CD4-positive, alpha-beta T cell (primary cell): Measurements from ENCODE around the gene TERF2IP. TPM values are rescaled to one million over a fixed set of nuclear protein-coding genes. Genes with fewer than 3 reads are reported as not detected.
A peak's percentile ranks its signal among the peaks of the same experiment; 100 is the strongest.

ENCODE experiments used
- ATAC-seq: fragments of 200-7000 bp; cut with Tn5 transposase; one replicate; pipeline ENCODE4 v1.10.0; 2022; ENCODE audit warnings: mild to moderate bottlenecking; ENCODE audit not compliant: poor library complexity
- CTCF ChIA-PET: fragments of 350-600 bp; sonication (Branson Sonifier 250); formaldehyde crosslinking; loops from one replicate; lab custom pipeline; 2021; ENCODE audit warnings: antibody characterized with exemption, inconsistent platforms; lab: Charles Lee
- POLR2A ChIA-PET: fragments of 350-600 bp; sonication (Branson Sonifier 250); formaldehyde crosslinking; loops from one replicate; lab custom pipeline; 2021; ENCODE audit warnings: antibody characterized with exemption, inconsistent platforms; lab: Charles Lee
- DNase-seq, 14 experiments: peaks; one replicate each; pipeline ENCODE4 v3.0.0-alpha.2; 2013 to 2020; ENCODE audit warnings: mixed read lengths in 2 of 14
- H3K27ac ChIP-seq, 2 donors: one replicate each; pipeline versions ENCODE4 v1.5.1 to v1.7.0; 2013; ENCODE audit warnings: low read length in 2 of 2, low read depth in 1 of 2, mild to moderate bottlenecking in 1 of 2
- H3K27me3 ChIP-seq, 2 experiments: 1 replicate in 1 of 2; 2 replicates in 1 of 2; pipeline versions ENCODE4 v1.6.1 to v1.7.0; 2013; ENCODE audit warnings: low read length in 2 of 2, control low read depth in 1 of 2, mild to moderate bottlenecking in 1 of 2, moderate library complexity in 1 of 2; ENCODE audit not compliant: insufficient read depth in 2 of 2, control insufficient read depth in 1 of 2
- H3K36me3 ChIP-seq: one replicate; pipeline ENCODE4 v1.6.1; 2013; ENCODE audit warnings: low read length, control low read depth; ENCODE audit not compliant: insufficient read depth
- H3K4me1 ChIP-seq: one replicate; pipeline ENCODE4 v1.6.1; 2013; ENCODE audit warnings: low read length, control low read depth; ENCODE audit not compliant: insufficient read depth
- H3K4me3 ChIP-seq: one replicate; pipeline ENCODE4 v1.5.1; 2013; ENCODE audit warnings: mild to moderate bottlenecking, low read length, moderate library complexity
- H3K9me3 ChIP-seq, 2 experiments: 1 replicate in 1 of 2; 2 replicates in 1 of 2; pipeline versions ENCODE4 v1.6.1 to v1.7.0; 2013; ENCODE audit warnings: low read length in 2 of 2, mild to moderate bottlenecking in 2 of 2, control low read depth in 1 of 2, moderate library complexity in 1 of 2; ENCODE audit not compliant: control insufficient read depth in 1 of 2, insufficient read depth in 1 of 2
- H3K27ac Mint-ChIP-seq: one replicate; pipeline ENCODE4 v1.8.0; 2020; ENCODE audit warnings: mixed read lengths
- H3K27me3 Mint-ChIP-seq: one replicate; pipeline ENCODE4 v1.8.0; 2021; ENCODE audit warnings: mixed read lengths
- H3K36me3 Mint-ChIP-seq: one replicate; pipeline ENCODE4 v1.8.0; 2021; ENCODE audit warnings: low read depth, mixed read lengths
- H3K4me1 Mint-ChIP-seq: one replicate; pipeline ENCODE4 v1.8.0; 2021; ENCODE audit warnings: low read depth, mixed read lengths
- H3K4me3 Mint-ChIP-seq: one replicate; pipeline ENCODE4 v1.8.0; 2020; ENCODE audit warnings: mild to moderate bottlenecking, mixed read lengths
- H3K9me3 Mint-ChIP-seq: one replicate; pipeline ENCODE4 v1.8.0; 2020; ENCODE audit warnings: mixed read lengths
- intact Hi-C, 2 experiments: fragments of 100-400 bp; cut with DNase I in 1 of 2; cut with micrococcal nuclease in 1 of 2; formaldehyde crosslinking; loops; one replicate each; pipeline versions ENCODE4 v1.15.1 to v1.9.0; 2023 to 2025; cut with DNase I, micrococcal nuclease
- total RNA-seq, 174 experiments: library from RNA in 2 of 174; stranded (reverse) in 2 of 174; gene quantifications; one replicate each; pipeline ENCODE4 v1.2.3 and lab custom pipeline; 2021 to 2026
- TF ChIP-seq, protein P1 (sequence below): fragments of 200-600 bp; IDR thresholded peaks from one replicate; pipeline ENCODE4 v1.8.0; 2022; ENCODE audit warnings: antibody characterized with exemption, mild to moderate bottlenecking

TERF2IP gene
- total RNA-seq, 2 experiments from 2014 or later, result 122 to 124 TPM

DNA sequence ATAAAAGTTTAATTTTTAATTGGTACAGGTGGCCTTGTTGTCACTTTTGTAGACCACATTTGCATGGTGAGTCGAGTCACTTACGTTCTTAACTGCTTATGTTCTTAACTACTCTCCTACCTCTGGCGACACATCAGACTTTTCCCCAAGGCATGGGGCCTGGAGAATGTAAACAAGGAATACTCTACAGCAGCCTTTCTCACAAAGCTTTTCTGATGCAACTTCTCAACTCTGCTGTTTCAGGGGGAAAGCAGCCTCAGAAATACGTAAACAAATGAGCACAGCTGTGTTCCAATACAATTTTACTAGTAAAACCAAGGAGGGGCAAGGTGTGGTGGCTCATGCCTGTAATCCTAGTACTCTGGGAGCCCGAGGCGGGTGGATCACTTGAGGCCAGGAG lies 7.0 kb upstream of the TERF2IP start:
- Histone ChIP-seq H3K4me1 (peaks cover 20% of the 10 kb centered on the region), H3K9me3 (no peaks in the 10 kb centered on the region), H3K4me3 (no peak overlapping the region), H3K27ac (no peak overlapping the region), H3K27me3 (no peaks in the 10 kb centered on the region), H3K36me3 (peaks cover 85% of the 10 kb centered on the region)
- no peak overlapping the region for H3K4me3 Mint-ChIP-seq
- intact Hi-C loops, result loop anchor here in 1 of 2 experiments (10.0 kb wide), 1 partner anchor 976 kb away; the partner anchor contains the start of gene RFWD3
- POLR2A ChIA-PET, result interaction anchor here (1.3 kb wide), 1 partner anchor 10 kb away, joined by 4 read pairs; no protein-coding TSS in a partner anchor
- CTCF ChIA-PET, result no interaction called here
- no peaks in the 10 kb centered on the region for H3K9me3 Mint-ChIP-seq
- DNase-seq, result no peak
- H3K27ac Mint-ChIP-seq, result no peak overlapping the region
- H3K4me1 Mint-ChIP-seq, result peaks cover 35% of the 10 kb centered on the region
- no peak for ATAC-seq
- H3K36me3 Mint-ChIP-seq, result peaks cover 96% of the 10 kb centered on the region
- TF ChIP-seq, protein P1, sequence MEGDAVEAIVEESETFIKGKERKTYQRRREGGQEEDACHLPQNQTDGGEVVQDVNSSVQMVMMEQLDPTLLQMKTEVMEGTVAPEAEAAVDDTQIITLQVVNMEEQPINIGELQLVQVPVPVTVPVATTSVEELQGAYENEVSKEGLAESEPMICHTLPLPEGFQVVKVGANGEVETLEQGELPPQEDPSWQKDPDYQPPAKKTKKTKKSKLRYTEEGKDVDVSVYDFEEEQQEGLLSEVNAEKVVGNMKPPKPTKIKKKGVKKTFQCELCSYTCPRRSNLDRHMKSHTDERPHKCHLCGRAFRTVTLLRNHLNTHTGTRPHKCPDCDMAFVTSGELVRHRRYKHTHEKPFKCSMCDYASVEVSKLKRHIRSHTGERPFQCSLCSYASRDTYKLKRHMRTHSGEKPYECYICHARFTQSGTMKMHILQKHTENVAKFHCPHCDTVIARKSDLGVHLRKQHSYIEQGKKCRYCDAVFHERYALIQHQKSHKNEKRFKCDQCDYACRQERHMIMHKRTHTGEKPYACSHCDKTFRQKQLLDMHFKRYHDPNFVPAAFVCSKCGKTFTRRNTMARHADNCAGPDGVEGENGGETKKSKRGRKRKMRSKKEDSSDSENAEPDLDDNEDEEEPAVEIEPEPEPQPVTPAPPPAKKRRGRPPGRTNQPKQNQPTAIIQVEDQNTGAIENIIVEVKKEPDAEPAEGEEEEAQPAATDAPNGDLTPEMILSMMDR, result no peak
- H3K27me3 Mint-ChIP-seq, result no peaks in the 10 kb centered on the region

DNA sequence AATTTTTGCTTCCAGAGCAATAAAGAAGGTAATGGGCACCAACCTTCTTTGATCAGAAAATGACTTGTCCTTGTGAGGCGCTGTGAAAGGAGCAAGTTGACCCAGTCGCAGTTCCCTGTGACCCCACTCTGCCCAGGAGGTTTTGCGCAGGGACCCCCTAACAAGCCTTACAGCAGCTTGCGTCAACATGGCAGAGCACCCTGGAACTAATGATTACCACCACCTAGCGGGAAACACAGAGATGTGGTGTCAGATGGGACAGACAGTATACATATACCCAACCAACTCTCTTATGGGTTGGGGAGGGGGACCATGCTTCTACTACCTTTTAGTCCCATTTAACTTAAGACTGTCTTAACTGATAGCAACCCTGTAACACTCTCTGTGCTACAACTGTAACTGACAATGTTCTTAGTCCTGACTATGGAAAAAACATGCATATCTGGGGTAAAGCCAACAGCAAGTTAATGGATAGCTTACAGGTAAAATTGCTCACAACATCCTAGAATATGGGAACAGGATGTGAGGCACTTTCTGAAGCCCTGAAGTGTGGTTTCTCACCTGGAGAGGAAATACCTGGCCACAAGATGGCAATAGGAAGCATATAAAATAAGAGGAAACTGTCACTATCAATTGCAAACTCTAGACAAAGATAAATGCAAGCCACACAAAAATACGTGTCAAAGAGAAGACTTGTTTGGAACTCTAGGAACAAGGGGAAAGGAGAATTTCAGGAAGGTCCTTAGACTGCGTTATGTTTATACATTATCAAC lies 3.1 kb upstream of the TERF2IP start:
- H3K4me1 Mint-ChIP-seq, result peaks cover 48% of the 10 kb centered on the region
- peak in 3 of 14 experiments; percentile 66 to 73 (median 73) for DNase-seq
- H3K4me3 Mint-ChIP-seq, result peak overlapping the region; percentile 86
- intact Hi-C loops, result loop anchor here (1.0 to 10.0 kb wide), 6 partner anchors 77 to 1548 kb away; partner anchors contain the start of genes GABARAPL2 (in 1 of the 2), MON1B (in 1 of the 2), RFWD3 (in 1 of the 2) and TMEM170A (in 1 of the 2)
- no peaks in the 10 kb centered on the region for H3K9me3 Mint-ChIP-seq
- peaks cover 34% of the 10 kb centered on the region for H3K4me1 ChIP-seq
- peak overlapping the region; percentile 0 for H3K4me3 ChIP-seq
- H3K27ac Mint-ChIP-seq, result peak overlapping the region; percentile 80
- H3K27me3 Mint-ChIP-seq, result no peaks in the 10 kb centered on the region
- no peaks in the 10 kb centered on the region for H3K9me3 ChIP-seq
- POLR2A ChIA-PET, result no interaction called here
- H3K36me3 ChIP-seq, result peaks cover 53% of the 10 kb centered on the region
- no peak for ATAC-seq
- H3K36me3 Mint-ChIP-seq, result peaks cover 81% of the 10 kb centered on the region
- CTCF ChIA-PET, result interaction anchor here (1.4 kb wide), 1 partner anchor 21 kb away, joined by 3 read pairs; the partner anchor contains the start of gene ADAT1
- TF ChIP-seq, protein P1, result no peak
- H3K27me3 ChIP-seq, result no peaks in the 10 kb centered on the region
- peak overlapping the region in 1 of 2 donors; percentile 38 for H3K27ac ChIP-seq

DNA sequence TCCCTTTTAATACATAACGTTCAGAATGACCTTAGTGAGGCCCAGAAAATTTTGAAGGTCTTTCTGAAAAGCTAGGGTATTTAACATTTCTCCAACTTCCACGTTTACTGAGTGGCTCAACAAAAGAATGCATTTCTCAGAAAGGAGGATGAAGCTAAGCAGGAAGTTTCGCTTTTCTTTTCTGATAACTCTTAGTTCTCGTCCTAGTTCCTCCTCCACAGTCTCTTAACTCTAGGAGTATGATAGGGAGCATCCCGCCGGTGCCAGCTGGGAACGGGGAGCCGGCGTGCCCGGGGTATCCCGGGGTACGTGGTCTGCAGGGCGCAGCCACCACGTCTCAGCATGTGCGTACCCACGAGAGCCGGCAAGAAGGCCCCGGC lies 471 bp upstream of the TERF2IP start:
- H3K36me3 Mint-ChIP-seq, result peaks cover 77% of the 10 kb centered on the region
- H3K36me3 ChIP-seq, result peaks cover 27% of the 10 kb centered on the region
- intact Hi-C loops, result loop anchor here (1.0 to 10.0 kb wide), 8 partner anchors 24 to 1545 kb away; partner anchors contain the start of genes ADAT1 (in 2 of the 2), GABARAPL2 (in 2 of the 2), MON1B (in 1 of the 2) and RFWD3 (in 1 of the 2)
- H3K27ac Mint-ChIP-seq, result peak overlapping the region; percentile 100
- POLR2A ChIA-PET, result interaction anchor here (0.6 to 6.0 kb wide), 27 partner anchors 9 to 1565 kb away, joined by 3 to 239 read pairs (median 10); partner anchors contain the start of genes ADAT1, CFDP1, GABARAPL2 and MON1B
- no peaks in the 10 kb centered on the region for H3K9me3 ChIP-seq
- CTCF ChIA-PET, result interaction anchor here (0.9 to 3.5 kb wide), 2 partner anchors 25 to 129 kb away, joined by 5 to 15 read pairs; partner anchors contain the start of gene ADAT1
- TF ChIP-seq, protein P1, result no peak
- peaks cover 67% of the 10 kb centered on the region for H3K4me1 Mint-ChIP-seq
- peak overlapping the region; percentile 95 to 96 for H3K27ac ChIP-seq
- peak overlapping the region; percentile 98 for H3K4me3 Mint-ChIP-seq
- peak overlapping the region; percentile 82 for H3K4me3 ChIP-seq
- peaks cover 46% of the 10 kb centered on the region for H3K4me1 ChIP-seq
- ATAC-seq (peak; percentile 3), DNase-seq (peak in 1 of 14 experiments; percentile 26)
- no peaks in the 10 kb centered on the region for H3K9me3 Mint-ChIP-seq
- H3K27me3 ChIP-seq, result no peaks in the 10 kb centered on the region
- no peaks in the 10 kb centered on the region for H3K27me3 Mint-ChIP-seq
